ENCODE measurements around the gene KXD1.
A peak's percentile ranks its signal among the peaks of the same experiment; 100 is the strongest.

The KXD1 gene

DNA sequence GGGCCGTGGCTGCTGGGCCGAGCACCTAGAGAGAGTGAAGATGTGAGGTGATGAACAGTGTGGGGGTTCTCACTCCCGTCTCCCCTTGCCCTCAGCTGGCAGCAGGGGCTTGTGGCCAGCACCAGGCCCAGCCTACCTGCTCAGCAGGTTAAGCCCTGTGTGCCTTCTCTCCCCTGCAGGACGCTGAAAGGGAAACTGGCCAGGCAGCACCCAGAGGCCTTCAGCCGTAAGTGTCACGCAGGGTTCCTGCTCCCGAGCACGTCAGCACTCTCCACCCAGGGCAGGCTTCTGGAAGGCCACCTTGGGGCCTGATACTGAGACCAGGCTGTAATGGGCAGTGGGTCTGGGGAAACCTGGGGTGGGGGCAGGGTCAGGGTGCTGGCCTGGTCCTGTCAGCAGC, 9.3 kb downstream of the KXD1 start:
- Histone ChIP-seq H3K4me1 (ENCODE audit: low read depth, poor library complexity, severe bottlenecking) (peaks cover 6% of the 10 kb centered on the region), H3K4me2 (no peak overlapping the region), H3K9ac (no peak overlapping the region), H3K27ac (no peak overlapping the region), H3K79me2 (ENCODE audit: insufficient read depth, low read depth) (peaks cover 2% of the 10 kb centered on the region), H3K4me3 (IDR thresholded peaks at IDR 0.05; ENCODE audit: insufficient read depth, low read depth, low read length) (no peak overlapping the region), H2AFZ (ENCODE audit: low read depth) (no peak overlapping the region), H3K36me3 (ENCODE audit: insufficient read depth) (no peaks in the 10 kb centered on the region; the same call in 1 of the 2 replicates), H3K27me3 (ENCODE audit: insufficient read depth, low read depth) (no peaks in the 10 kb centered on the region), H4K20me1 (ENCODE audit: insufficient read depth) (no peaks in the 10 kb centered on the region)
- TF ChIP-seq, protein P1, sequence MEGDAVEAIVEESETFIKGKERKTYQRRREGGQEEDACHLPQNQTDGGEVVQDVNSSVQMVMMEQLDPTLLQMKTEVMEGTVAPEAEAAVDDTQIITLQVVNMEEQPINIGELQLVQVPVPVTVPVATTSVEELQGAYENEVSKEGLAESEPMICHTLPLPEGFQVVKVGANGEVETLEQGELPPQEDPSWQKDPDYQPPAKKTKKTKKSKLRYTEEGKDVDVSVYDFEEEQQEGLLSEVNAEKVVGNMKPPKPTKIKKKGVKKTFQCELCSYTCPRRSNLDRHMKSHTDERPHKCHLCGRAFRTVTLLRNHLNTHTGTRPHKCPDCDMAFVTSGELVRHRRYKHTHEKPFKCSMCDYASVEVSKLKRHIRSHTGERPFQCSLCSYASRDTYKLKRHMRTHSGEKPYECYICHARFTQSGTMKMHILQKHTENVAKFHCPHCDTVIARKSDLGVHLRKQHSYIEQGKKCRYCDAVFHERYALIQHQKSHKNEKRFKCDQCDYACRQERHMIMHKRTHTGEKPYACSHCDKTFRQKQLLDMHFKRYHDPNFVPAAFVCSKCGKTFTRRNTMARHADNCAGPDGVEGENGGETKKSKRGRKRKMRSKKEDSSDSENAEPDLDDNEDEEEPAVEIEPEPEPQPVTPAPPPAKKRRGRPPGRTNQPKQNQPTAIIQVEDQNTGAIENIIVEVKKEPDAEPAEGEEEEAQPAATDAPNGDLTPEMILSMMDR (conservative IDR thresholded peaks at IDR 0.05; ENCODE audit: low read depth, low read length) = no peak

DNA sequence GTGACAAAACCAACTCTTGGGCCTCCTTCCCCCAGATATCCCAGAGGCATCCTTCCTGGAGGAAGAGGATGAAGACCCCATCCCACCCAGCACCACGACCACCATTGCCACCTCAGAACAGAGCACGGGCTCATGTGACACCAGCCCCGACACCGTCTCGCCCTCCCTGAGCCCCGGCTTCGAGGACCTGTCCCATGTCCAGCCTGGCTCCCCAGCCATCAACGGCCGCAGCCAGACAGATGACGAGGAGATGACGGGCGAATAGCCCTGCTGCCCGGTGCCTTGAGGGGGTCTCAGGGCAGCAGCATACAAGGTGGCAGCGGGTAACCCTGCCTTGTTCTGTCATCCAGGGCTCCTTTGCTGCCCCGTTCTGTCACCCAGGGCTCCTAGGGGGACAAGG, 10.7 kb downstream of the KXD1 start:
- TF ChIP-seq, protein P1 (conservative IDR thresholded peaks at IDR 0.05; ENCODE audit: low read depth, low read length) = no peak
- no peak overlapping the region for H3K27ac ChIP-seq
- no peaks in the 10 kb centered on the region; the same call in 1 of the 2 replicates for H3K36me3 ChIP-seq (ENCODE audit: insufficient read depth)

DNA sequence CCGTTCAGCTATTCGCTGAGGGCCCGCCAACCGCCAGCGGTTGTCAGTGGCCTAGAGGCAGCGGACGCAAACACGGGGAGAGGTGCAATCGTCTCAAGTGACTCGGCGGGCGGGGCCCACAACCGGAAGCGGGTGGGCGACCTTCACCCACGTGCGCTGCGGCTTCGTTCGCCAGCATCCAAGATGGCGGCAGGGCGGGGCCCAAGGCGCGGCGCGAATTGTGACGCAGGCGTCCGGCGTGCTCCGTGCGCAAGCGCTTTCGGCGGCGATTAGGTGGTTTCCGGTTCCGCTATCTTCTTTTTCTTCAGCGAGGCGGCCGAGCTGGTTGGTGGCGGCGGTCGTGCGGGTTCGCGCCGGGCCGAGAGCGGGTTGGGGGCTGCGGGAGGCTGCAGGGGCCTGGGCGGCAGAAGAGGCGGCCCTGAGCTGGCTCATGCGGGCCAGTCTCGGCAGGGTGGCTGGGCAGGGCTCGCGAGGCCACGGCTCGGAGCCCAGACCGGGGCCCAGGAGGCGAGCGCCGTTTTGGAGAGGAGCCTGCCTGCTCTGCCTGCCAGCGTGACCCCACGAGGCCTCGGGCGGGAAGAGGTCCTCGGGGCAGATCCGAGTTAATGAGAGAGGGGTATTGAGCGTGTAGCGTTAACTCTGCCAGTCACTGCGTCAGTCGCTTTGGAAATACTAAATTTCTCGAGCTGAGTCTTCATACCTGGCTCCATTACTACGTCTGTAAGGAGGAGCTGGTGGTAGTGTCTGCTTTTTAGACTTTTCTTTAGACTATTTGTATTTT, 14.1 kb downstream of the KXD1 start, which contains the start of gene UBA52:
TSS of gene UBA52 (plus strand) at position 294 of the 781 bp plus-strand sequence. CDS start 1,444 bp downstream, outside the sequence.
- Histone ChIP-seq H4K20me1 (ENCODE audit: insufficient read depth) (no peaks in the 10 kb centered on the region; the same call in 1 of the 2 replicates), H2AFZ (ENCODE audit: low read depth) (peak within 1 kb of the TSS; percentile 47; the same call in 1 of the 2 replicates), H3K4me3 (IDR thresholded peaks at IDR 0.05; ENCODE audit: insufficient read depth, low read depth, low read length) (no peak within 1 kb of the TSS), H3K27ac (peak within 1 kb of the TSS; percentile 78), H3K36me3 (ENCODE audit: insufficient read depth) (peaks cover 10% of the 10 kb centered on the region; the same call in 1 of the 2 replicates), H3K79me2 (ENCODE audit: insufficient read depth, low read depth) (peaks cover 38% of the 10 kb centered on the region), H3K9ac (peak within 1 kb of the TSS; percentile 90), H3K27me3 (ENCODE audit: insufficient read depth, low read depth) (no peaks in the 10 kb centered on the region), H3K4me2 (peak within 1 kb of the TSS; percentile 93), H3K4me1 (ENCODE audit: low read depth, poor library complexity, severe bottlenecking) (peaks cover 41% of the 10 kb centered on the region)
- TF ChIP-seq, protein P1 (conservative IDR thresholded peaks at IDR 0.05; ENCODE audit: low read depth, low read length) = no peak

More for the DNA sequence above, 10.7 kb downstream of the KXD1 start:
- peaks cover 13% of the 10 kb centered on the region for H3K4me1 ChIP-seq (ENCODE audit: low read depth, poor library complexity, severe bottlenecking)
- no peak overlapping the region for H2AFZ ChIP-seq (ENCODE audit: low read depth)
- H4K20me1 ChIP-seq (ENCODE audit: insufficient read depth) = no peaks in the 10 kb centered on the region; the same call in 1 of the 2 replicates
- peaks cover 16% of the 10 kb centered on the region for H3K79me2 ChIP-seq (ENCODE audit: insufficient read depth, low read depth)
- H3K4me3 ChIP-seq (IDR thresholded peaks at IDR 0.05; ENCODE audit: insufficient read depth, low read depth, low read length) = no peak overlapping the region
- H3K4me2 ChIP-seq = no peak overlapping the region
- H3K9ac ChIP-seq = no peak overlapping the region
- no peaks in the 10 kb centered on the region for H3K27me3 ChIP-seq (ENCODE audit: insufficient read depth, low read depth)

DNA sequence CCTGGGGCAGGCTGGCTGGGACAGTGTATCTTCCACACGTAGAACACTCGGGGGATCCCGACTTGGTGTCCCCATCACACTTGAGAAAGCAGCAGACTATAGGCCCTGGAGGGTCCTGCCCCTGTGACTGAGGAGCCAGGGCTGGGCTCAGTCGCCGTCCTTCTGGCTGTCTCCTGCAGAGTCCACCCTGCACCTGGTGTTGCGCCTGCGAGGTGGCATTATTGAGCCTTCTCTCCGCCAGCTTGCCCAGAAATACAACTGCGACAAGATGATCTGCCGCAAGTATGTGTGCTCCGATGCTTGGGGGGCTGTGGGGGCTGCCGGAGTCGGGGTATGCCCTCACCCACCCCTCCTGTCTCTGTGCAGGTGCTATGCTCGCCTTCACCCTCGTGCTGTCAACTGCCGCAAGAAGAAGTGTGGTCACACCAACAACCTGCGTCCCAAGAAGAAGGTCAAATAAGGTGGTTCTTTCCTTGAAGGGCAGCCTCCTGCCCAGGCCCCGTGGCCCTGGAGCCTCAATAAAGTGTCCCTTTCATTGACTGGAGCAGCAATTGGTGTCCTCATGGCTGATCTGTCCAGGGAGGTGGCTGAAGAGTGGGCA, 17.1 kb downstream of the KXD1 start:
- peaks cover 12% of the 10 kb centered on the region; the same call in 1 of the 2 replicates for H3K36me3 ChIP-seq (ENCODE audit: insufficient read depth)
- H3K27ac ChIP-seq = no peak overlapping the region

More for the DNA sequence above, 17.1 kb downstream of the KXD1 start:
- no peak overlapping the region for H3K4me3 ChIP-seq (IDR thresholded peaks at IDR 0.05; ENCODE audit: insufficient read depth, low read depth, low read length)
- no peaks in the 10 kb centered on the region; the same call in 1 of the 2 replicates for H4K20me1 ChIP-seq (ENCODE audit: insufficient read depth)
- no peak overlapping the region for H2AFZ ChIP-seq (ENCODE audit: low read depth)
- no peaks in the 10 kb centered on the region for H3K27me3 ChIP-seq (ENCODE audit: insufficient read depth, low read depth)
- H3K9ac ChIP-seq = no peak overlapping the region
- TF ChIP-seq, protein P1 (conservative IDR thresholded peaks at IDR 0.05; ENCODE audit: low read depth, low read length) = no peak
- no peak overlapping the region for H3K4me2 ChIP-seq
- H3K79me2 ChIP-seq (ENCODE audit: insufficient read depth, low read depth) = peaks cover 38% of the 10 kb centered on the region
- peaks cover 72% of the 10 kb centered on the region for H3K4me1 ChIP-seq (ENCODE audit: low read depth, poor library complexity, severe bottlenecking)

Data from KMS-11 (cell line).